ENCODE results near the gene LRRC47. TPM values are rescaled to one million over a fixed set of nuclear protein-coding genes. Genes with fewer than 3 reads are reported as not detected.

The LRRC47 gene
- total RNA-seq, 6 experiments from 2014 or later, result 39.1 to 51.0 (median 45.2) TPM

DNA sequence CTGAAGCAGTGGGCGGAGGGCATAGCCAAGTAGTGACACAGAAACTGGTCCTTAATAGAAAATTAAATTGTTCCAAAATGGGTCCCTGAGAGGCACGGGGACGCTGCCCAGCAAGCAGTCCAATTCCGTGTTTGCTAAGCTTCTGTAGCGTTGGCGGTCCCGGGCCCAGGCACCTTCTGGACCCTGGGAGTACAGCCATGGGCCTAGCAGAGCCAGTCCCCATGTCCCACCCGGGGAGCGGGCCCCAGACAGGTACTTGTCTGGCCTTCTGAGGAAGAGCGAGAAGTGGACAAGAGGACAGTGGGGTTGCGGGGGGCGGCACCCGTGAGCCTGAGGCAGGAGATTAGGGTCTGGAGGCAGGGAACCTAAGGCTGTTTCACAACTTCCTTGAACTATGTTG is 55.5 kb downstream of the LRRC47 start:
- DNase-seq, result no peak
- Mint-ChIP-seq H3K36me3 (ENCODE audit: low read depth) (no peaks in the 10 kb centered on the region), H3K9me3 (no peaks in the 10 kb centered on the region), H3K27me3 (ENCODE audit: insufficient read depth) (peaks cover 4% of the 10 kb centered on the region), H3K4me1 (ENCODE audit: low read depth) (peaks cover 12% of the 10 kb centered on the region; the same call in 1 of the 2 replicates), H3K27ac (no peak overlapping the region), H3K4me3 (no peak overlapping the region)
- TF ChIP-seq, protein P1, sequence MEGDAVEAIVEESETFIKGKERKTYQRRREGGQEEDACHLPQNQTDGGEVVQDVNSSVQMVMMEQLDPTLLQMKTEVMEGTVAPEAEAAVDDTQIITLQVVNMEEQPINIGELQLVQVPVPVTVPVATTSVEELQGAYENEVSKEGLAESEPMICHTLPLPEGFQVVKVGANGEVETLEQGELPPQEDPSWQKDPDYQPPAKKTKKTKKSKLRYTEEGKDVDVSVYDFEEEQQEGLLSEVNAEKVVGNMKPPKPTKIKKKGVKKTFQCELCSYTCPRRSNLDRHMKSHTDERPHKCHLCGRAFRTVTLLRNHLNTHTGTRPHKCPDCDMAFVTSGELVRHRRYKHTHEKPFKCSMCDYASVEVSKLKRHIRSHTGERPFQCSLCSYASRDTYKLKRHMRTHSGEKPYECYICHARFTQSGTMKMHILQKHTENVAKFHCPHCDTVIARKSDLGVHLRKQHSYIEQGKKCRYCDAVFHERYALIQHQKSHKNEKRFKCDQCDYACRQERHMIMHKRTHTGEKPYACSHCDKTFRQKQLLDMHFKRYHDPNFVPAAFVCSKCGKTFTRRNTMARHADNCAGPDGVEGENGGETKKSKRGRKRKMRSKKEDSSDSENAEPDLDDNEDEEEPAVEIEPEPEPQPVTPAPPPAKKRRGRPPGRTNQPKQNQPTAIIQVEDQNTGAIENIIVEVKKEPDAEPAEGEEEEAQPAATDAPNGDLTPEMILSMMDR (IDR thresholded peaks at IDR 0.05), result no peak

DNA sequence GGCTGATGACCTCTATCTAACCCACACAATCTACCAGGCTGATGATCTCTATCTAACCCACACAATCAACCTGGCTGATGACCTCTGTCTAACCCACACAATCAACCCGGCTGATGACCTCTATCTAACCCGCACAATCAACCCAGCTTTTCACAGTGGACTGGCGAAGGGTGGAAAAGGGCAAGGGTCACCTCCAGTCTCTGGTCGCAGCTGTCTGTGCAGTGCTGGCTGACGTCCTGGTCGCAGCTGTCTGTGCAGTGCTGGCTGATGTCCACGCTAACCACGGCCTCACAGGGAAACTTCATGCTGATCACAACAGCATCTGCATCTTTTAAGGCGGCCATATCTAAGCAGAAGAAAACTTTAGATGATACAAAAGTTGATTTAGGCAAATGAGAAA is 56.3 kb downstream of the LRRC47 start:
- no peak overlapping the region for H3K27ac Mint-ChIP-seq
- DNase-seq, result no peak
- H3K36me3 Mint-ChIP-seq (ENCODE audit: low read depth), result no peaks in the 10 kb centered on the region
- no peaks in the 10 kb centered on the region for H3K9me3 Mint-ChIP-seq
- TF ChIP-seq, protein P1 (IDR thresholded peaks at IDR 0.05), result no peak
- no peak overlapping the region for H3K4me3 Mint-ChIP-seq
- peaks cover 2% of the 10 kb centered on the region for H3K27me3 Mint-ChIP-seq (ENCODE audit: insufficient read depth)
- peaks cover 12% of the 10 kb centered on the region; the same call in 1 of the 2 replicates for H3K4me1 Mint-ChIP-seq (ENCODE audit: low read depth)

DNA sequence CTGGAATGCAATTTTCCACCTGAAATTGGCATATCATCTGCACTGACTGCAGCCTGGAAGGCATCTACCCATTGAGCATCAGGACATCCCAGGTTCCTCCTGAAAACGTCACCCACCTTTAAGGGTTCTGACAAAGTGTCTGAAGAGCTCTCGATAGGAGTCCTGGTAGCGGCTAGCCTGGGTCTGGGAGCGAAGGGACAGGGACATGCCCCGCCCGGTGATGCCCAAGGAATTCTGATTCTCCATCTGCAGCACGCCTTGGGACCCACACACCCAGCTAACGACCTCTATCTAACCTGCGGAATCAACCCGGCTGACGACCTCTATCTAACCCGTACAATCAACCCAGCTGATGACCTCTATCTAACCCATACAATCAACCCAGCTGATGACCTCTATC is 57.4 kb downstream of the LRRC47 start:
- Mint-ChIP-seq H3K36me3 (ENCODE audit: low read depth) (no peaks in the 10 kb centered on the region), H3K27me3 (ENCODE audit: insufficient read depth) (peaks cover 2% of the 10 kb centered on the region), H3K27ac (no peak overlapping the region), H3K4me1 (ENCODE audit: low read depth) (peaks cover 12% of the 10 kb centered on the region; the same call in 1 of the 2 replicates), H3K4me3 (no peak overlapping the region), H3K9me3 (no peaks in the 10 kb centered on the region)
- TF ChIP-seq, protein P1 (IDR thresholded peaks at IDR 0.05), result no peak
- no peak for DNase-seq

DNA sequence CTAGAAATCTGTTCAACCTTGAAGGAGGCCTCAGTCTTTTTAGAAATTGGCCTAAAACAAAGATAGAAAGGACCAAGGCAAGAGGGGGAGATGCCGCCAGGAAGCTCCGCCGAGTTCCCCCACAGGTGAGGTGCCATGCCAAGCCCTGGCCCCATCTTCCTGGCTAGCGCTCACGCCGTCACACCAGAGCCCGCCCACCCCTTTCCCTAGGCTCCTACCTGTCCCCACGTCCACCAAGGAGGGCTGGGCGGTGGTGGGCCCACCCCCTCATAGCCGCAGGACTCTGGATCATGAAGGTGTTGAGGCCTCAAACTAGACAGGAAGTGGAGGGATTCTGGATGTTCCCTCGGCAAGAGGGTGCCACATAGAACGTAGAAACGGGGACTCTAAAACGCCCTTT is 59.6 kb downstream of the LRRC47 start:
- H3K36me3 Mint-ChIP-seq (ENCODE audit: low read depth), result no peaks in the 10 kb centered on the region
- no peak for DNase-seq

DNA sequence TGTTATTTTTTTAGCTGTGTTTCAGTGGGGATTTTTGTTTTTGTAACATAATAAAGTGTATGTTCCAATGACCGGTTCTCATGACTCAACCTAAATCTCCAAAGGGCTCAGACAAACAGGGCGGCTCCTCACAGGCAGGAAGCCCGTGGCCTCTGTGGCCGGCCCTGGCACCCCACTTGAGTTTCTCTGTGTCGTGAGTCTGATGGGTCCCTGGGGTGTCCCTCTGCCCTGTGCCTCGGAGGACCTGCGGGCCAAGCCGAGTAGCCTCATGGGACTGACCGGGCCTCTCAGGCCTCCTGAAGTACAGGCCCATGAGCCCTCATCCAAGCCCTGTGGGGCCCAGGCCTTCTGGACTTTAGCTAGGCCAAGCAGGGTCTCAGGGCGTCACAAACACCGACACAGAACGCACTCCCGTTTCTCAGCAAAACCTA is 60.2 kb downstream of the LRRC47 start:
- no peaks in the 10 kb centered on the region for H3K36me3 Mint-ChIP-seq (ENCODE audit: low read depth)
- H3K27ac Mint-ChIP-seq, result no peak overlapping the region
- no peak for DNase-seq

More for the DNA sequence above, 59.6 kb downstream of the LRRC47 start:
- Mint-ChIP-seq H3K4me1 (ENCODE audit: low read depth) (no peaks in the 10 kb centered on the region), H3K27me3 (ENCODE audit: insufficient read depth) (peaks cover 8% of the 10 kb centered on the region; the same call in 1 of the 2 replicates), H3K27ac (no peak overlapping the region), H3K9me3 (no peaks in the 10 kb centered on the region), H3K4me3 (no peak overlapping the region)
- TF ChIP-seq, protein P1 (IDR thresholded peaks at IDR 0.05), result no peak

More for the DNA sequence above, 60.2 kb downstream of the LRRC47 start:
- no peaks in the 10 kb centered on the region for H3K9me3 Mint-ChIP-seq
- H3K4me1 Mint-ChIP-seq (ENCODE audit: low read depth), result no peaks in the 10 kb centered on the region
- H3K4me3 Mint-ChIP-seq, result no peak overlapping the region
- TF ChIP-seq, protein P1 (IDR thresholded peaks at IDR 0.05), result no peak
- peaks cover 10% of the 10 kb centered on the region for H3K27me3 Mint-ChIP-seq (ENCODE audit: insufficient read depth)
